HK-2 (cell line): Measurements from ENCODE around the gene EVA1B.

Experiments used
- DNase-seq: peaks from one replicate; pipeline ENCODE4 v3.0.0-alpha.2; 2018; ENCODE audit not compliant: unreplicated experiment

The EVA1B gene

DNA sequence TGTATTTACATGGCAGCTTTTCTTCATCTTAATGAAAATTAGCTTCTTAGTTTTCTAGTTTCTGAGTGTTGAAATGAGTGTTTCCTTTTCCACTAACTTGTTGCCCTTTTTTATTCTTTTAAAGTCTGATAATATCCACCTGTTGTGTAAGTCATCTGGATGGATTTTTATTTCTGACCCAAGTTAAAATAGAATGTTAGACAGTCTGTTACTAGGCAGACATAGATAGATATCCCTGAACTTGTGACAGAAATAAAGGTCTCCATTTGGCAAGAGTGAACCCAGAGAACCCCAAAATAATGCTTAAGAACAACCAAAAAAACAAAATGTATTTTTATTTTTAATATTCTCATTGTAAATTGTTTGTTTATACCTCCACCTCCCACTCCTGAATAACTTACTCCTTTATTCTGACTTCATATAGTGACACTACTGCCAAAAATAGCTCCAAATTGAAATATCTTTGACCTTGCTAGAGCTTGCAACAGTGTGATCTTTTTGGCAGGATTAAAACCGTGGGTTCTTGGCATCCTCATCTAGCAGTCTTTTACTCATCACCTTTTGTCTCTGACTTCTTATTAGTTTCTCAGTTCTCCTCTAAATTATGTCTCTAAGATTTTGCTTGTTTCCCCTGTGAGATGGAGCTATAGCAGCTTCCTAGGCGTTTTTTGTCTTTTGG is 44.2 kb downstream of the EVA1B start:
- DNase-seq: no peak

DNA sequence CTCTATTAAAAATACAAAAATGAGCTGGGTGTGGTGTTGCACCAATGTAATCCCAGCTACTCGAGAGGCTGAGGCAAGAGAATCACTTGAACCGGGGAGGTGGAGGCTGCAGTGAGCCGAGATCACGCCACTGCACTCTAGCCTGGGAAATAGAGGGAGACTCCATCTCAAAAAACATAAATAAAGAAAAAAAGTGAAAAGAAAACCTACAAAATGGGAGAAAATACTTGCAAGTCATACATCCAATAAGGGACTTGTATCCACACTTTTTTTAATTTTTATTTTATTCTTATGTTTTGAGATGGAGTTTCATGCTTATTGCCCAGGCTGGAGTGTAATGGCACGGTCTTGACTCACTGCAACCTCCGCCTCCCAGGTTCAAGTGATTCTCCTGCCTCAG is 46.8 kb downstream of the EVA1B start:
- DNase-seq: no peak

DNA sequence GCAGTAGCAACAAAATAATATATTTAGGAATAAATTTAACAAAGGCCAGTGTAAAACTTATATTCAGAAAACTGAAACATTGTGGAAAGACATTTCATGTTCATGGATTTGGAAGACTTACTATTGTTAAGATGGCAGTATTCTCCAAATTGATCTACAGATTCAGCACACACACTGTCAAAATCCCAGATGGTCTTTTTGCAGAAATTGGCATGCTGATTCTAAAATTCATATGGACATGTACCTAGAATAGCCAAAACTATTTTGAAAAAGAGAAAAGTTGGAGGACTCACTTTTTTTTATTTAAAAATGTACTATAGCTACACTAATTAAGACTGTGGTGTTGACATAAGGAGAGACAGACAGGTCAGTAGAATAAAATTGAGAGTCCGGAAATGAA is 49.2 kb downstream of the EVA1B start:
- no peak for DNase-seq

DNA sequence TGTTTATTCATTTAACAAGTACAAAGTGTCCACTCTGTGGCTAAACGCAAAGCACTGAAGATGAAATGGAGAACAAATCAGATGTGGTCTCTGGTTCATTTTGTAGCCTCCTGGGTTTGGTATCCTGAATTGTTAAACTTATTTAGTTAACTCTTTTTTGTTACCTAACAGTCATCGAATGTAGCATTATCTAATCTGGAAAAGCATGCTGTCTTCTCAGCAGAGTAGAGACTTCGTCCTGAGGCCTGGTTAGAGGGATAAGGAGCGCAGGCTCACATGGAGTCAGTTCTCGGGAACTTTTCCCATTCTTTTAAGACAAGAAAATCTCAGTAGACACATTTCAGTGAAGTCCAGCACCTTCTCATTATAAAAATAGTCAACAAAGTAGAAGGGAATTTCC is 50.4 kb downstream of the EVA1B start:
- no peak for DNase-seq
